GM18873 (cell line): ENCODE results near the gene TRMT44.
"Not testable (repeated sequence)": the region's sequence is repeated elsewhere in the genome, so short reads cannot be mapped to it uniquely, and the experiment has no call there.

ENCODE experiments used
- ATAC-seq: cut with Tn5 transposase; IDR thresholded peaks from one replicate; pipeline ENCODE4 v1.9.1; 2021; ENCODE audit warnings: mild to moderate bottlenecking, moderate library complexity, moderate number of reproducible peaks; ENCODE audit not compliant: unreplicated experiment, low FRiP score

The TRMT44 gene

GRCh38 chr4:8478801-8479744, 38.5 kb downstream of the TRMT44 start:
- no peak for ATAC-seq

- ATAC-seq: no peak
Observed at GRCh38 chr4:8480221-8480620, 39.6 kb downstream of the TRMT44 start.

GRCh38 chr4:8486643-8487042, 46.1 kb downstream of the TRMT44 start:
- ATAC-seq: not testable (repeated sequence)

GRCh38 chr4:8488791-8489369, 48.3 kb downstream of the TRMT44 start:
- ATAC-seq: no peak

- ATAC-seq: not testable (repeated sequence)
Observed at GRCh38 chr4:8491478-8491877, 50.9 kb downstream of the TRMT44 start.

GRCh38 chr4:8492174-8492573, 51.6 kb downstream of the TRMT44 start:
- no peak for ATAC-seq

GRCh38 chr4:8493484-8493883, 52.9 kb downstream of the TRMT44 start:
- ATAC-seq: no peak

- no peak for ATAC-seq
Observed at GRCh38 chr4:8494218-8494617, 53.6 kb downstream of the TRMT44 start.

GRCh38 chr4:8494983-8495548, 54.5 kb downstream of the TRMT44 start:
- ATAC-seq: no peak

GRCh38 chr4:8495803-8496202, 55.2 kb downstream of the TRMT44 start:
- ATAC-seq: no peak

- ATAC-seq: no peak
Observed at GRCh38 chr4:8497762-8498161, 57.2 kb downstream of the TRMT44 start.

- ATAC-seq: no peak
Observed at GRCh38 chr4:8500966-8501365, 60.4 kb downstream of the TRMT44 start.

GRCh38 chr4:8501781-8502180, 61.2 kb downstream of the TRMT44 start:
- no peak for ATAC-seq

- ATAC-seq: no peak
Observed at GRCh38 chr4:8502371-8502770, 61.8 kb downstream of the TRMT44 start.

GRCh38 chr4:8502836-8503585, 62.4 kb downstream of the TRMT44 start:
- ATAC-seq: no peak

GRCh38 chr4:8503801-8504200, 63.2 kb downstream of the TRMT44 start:
- no peak for ATAC-seq

- ATAC-seq: no peak
Observed at GRCh38 chr4:8504279-8505007, 63.9 kb downstream of the TRMT44 start.

- ATAC-seq: no peak
Observed at GRCh38 chr4:8505229-8505628, 64.7 kb downstream of the TRMT44 start.

- ATAC-seq: no peak
Observed at GRCh38 chr4:8506006-8506372, 65.4 kb downstream of the TRMT44 start.
